GM12891 (cell line): Measurements from ENCODE around the gene SRGAP1.

Source experiments
- POLR2AphosphoS5 ChIP-seq: IDR thresholded peaks from 2 replicates; pipeline ENCODE4 v1.6.1; 2011; ENCODE audit warnings: low read depth, low read length, control low read depth
- POU2F2 ChIP-seq: IDR thresholded peaks from 2 replicates; pipeline ENCODE4 v1.6.1; 2011; ENCODE audit warnings: low read depth, mild to moderate bottlenecking, control low read depth, low read length, moderate library complexity
- SPI1 ChIP-seq: IDR thresholded peaks from 2 replicates; pipeline ENCODE4 v1.6.1; 2011; ENCODE audit warnings: low read depth, low read length, control low read depth
- TAF1 ChIP-seq: IDR thresholded peaks from 2 replicates; pipeline ENCODE4 v1.6.1; 2011; ENCODE audit warnings: low read depth, low read length, control low read depth

GRCh38 chr12:63849106-63849620, 4.7 kb downstream of the SRGAP1 start:
- no peak for TF ChIP-seq SPI1
- TF ChIP-seq POLR2AphosphoS5, result no peak
- no peak for TF ChIP-seq TAF1
- no peak for TF ChIP-seq POU2F2
